CD4-positive, alpha-beta T cell treated with Interleukin-10 for 1 hour (primary cell): Measurements from ENCODE around the gene FGD1.
A peak's percentile ranks its signal among the peaks of the same experiment; 100 is the strongest.
"Not testable (repeated sequence)": the region's sequence is repeated elsewhere in the genome, so short reads cannot be mapped to it uniquely, and the experiment has no call there.

Experiments
- DNase-seq: peaks from one replicate; pipeline ENCODE4 v3.0.0-alpha.2; 2020

Gene FGD1

GRCh38 chrX:54495814-54496516 lies at the start of gene FGD1:
Gene FGD1 (minus strand): TSS chrX:54496234. CDS start chrX:54495432, 802 bp downstream.
- DNase-seq: peak; percentile 38

- not testable (repeated sequence) for DNase-seq
These were observed 46.2 kb upstream of the FGD1 start for GRCh38 chrX:54542239-54542638.

GRCh38 chrX:54540289-54540688 lies 44.3 kb upstream of the FGD1 start:
- DNase-seq: no peak

GRCh38 chrX:54534271-54534670 lies 38.2 kb upstream of the FGD1 start:
- no peak for DNase-seq

- peak; percentile 7 for DNase-seq
These were observed 34.4 kb upstream of the FGD1 start for GRCh38 chrX:54530357-54530900.

- DNase-seq: peak; percentile 86
These were observed 33.7 kb upstream of the FGD1 start, which contains the start of gene GNL3L for GRCh38 chrX:54529552-54530356. Gene GNL3L (plus strand): TSS chrX:54530219. CDS start chrX:54532567, 2,348 bp downstream.

GRCh38 chrX:54529151-54529550 lies 33.1 kb upstream of the FGD1 start:
- no peak for DNase-seq

- no peak for DNase-seq
These were observed 13.4 kb upstream of the FGD1 start for GRCh38 chrX:54509400-54509799.

GRCh38 chrX:54496936-54497335 lies 902 bp upstream of the FGD1 start:
- no peak for DNase-seq

GRCh38 chrX:54496517-54496852 lies 451 bp upstream of the FGD1 start:
- no peak for DNase-seq

GRCh38 chrX:54494989-54495813 lies 833 bp downstream of the FGD1 start:
- DNase-seq: no peak

GRCh38 chrX:54494166-54494988 lies 1.7 kb downstream of the FGD1 start:
- DNase-seq: no peak

GRCh38 chrX:54492340-54492739 lies 3.7 kb downstream of the FGD1 start:
- no peak for DNase-seq

- not testable (repeated sequence) for DNase-seq
These were observed 6.2 kb downstream of the FGD1 start for GRCh38 chrX:54489819-54490218.

GRCh38 chrX:54484666-54485065 lies 11.4 kb downstream of the FGD1 start:
- DNase-seq: no peak

- no peak for DNase-seq
These were observed 12.1 kb downstream of the FGD1 start for GRCh38 chrX:54483946-54484345.

GRCh38 chrX:54482839-54483593 lies 13.0 kb downstream of the FGD1 start:
- no peak for DNase-seq

GRCh38 chrX:54479136-54480111 lies 16.6 kb downstream of the FGD1 start:
- no peak for DNase-seq

- no peak for DNase-seq
These were observed 21.8 kb downstream of the FGD1 start for GRCh38 chrX:54473993-54474859.
